ENCODE data around the gene SERPINA1.

- TF ChIP-seq CTCF (conservative IDR thresholded peaks at IDR 0.05 in 1 of 2, IDR thresholded peaks at IDR 0.05 in 1 of 2; ENCODE audit: extremely low read depth in 1 of 2, insufficient read depth in 1 of 2, low read depth in 1 of 2, low read length in 2 of 2) (no peak), EZH2 (IDR thresholded peaks at IDR 0.05; ENCODE audit: borderline replicate concordance, low read length) (no peak)
Observed at GRCh38 chr14:94403312-94403932, 15.0 kb upstream of the SERPINA1 start.
